NCI-H2196 treated with DMSO at 0.1 percent for 48 hours (cell line): ENCODE data around the gene RHBDD2.
A peak's percentile ranks its signal among the peaks of the same experiment; 100 is the strongest.
"Not testable (repeated sequence)": the region's sequence is repeated elsewhere in the genome, so short reads cannot be mapped to it uniquely, and the experiment has no call there.

Source experiments
- DNase-seq: peaks from one replicate; lab custom pipeline; 2025; ENCODE audit not compliant: unreplicated experiment; lab: John Stamatoyannopoulos, UW

Gene RHBDD2

DNA sequence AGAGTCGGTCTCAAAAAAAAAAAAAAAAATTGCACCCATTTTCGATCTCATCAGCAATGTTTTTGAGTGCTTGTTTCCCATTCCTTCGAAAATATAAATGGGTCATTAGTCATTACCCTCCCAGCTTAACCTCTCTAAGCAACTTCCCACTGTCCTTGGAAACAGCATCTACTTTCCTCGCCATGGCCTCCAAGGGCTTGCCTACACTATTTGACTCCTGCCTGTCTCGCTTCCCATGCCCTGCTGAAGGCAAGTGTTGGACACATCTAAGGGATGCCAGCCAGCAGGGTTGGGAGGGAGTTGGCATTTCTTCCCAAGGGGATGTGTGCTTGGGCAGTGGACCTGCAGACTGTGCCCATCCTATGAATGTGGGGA, 12.7 kb upstream of the RHBDD2 start:
- DNase-seq: no peak

DNA sequence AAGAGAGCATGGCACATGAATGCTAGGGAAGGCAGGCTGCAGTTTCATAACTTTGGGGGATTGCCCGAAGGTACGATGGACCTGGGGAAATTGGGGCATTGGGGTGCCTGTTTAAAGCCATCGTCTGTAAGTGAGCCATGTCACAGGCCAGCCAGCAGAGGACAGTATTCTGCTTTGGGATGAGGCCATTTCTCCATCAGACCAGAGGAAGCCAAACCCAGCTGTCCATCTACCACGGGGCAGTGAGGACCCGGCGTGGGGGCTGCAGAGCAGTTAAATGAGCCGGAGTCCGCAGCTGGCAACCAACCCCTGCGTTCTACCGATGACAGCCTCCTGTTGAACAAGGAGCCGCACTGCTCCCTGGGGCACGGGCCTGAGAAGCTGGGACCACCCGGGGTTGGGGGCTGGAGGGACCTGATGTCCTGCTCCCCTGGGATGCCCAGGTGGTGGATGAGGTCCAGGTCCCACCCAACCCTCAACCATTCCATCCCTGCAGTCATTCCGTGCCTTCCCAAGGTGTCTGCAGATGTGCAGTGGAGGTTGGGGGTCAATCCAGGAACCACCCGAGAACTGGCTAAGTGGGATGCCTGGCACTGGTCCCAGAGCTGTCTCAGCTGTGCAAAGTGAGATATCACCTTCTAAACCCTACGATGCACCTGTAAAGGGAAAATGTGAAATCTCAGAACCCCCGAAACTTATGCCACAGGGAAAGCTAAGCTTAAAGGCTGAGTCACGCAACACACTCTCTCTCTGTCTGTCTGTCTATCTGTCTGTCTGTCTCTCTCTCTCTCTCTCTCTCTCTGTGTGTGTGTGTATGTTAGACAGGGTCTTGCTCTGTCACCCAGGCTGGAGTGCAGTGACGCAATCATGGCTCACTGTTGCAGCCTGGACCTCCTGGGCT, 12.1 kb upstream of the RHBDD2 start:
- DNase-seq: peak; percentile 72

DNA sequence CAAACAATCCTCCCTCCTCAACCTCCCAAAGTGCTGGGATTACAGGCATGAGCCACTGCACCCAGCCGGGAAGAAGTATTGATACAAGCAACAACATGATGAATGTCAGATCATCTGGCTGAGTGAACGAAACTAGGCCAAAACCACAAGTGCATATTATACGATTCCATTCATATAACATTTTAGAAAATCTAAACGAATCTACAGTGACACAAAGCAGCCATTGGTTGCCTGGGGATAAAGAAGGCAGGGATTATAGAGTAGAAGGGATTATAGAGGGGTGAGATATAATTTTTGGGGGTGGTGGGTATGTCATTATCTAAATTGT, 11.5 kb upstream of the RHBDD2 start:
- no peak for DNase-seq

DNA sequence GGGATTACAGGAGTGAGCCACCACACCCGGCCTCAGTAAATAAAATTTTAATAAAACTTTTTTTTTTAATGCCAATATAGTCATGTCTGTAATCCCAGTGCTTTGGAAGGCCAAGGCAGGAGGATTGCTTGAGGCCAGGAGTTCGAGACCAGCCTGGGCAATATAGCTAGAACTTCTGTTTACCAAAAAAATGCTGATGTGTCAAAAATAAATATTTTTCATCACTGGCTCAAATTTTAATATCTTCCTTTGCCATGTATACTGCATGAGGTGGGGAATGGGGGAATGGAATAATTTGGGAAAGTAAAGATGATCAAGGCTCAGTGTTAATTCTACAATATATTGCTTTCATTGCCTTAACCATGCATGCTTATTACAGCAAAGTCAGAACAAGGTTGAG, 10.7 kb upstream of the RHBDD2 start:
- no peak for DNase-seq

DNA sequence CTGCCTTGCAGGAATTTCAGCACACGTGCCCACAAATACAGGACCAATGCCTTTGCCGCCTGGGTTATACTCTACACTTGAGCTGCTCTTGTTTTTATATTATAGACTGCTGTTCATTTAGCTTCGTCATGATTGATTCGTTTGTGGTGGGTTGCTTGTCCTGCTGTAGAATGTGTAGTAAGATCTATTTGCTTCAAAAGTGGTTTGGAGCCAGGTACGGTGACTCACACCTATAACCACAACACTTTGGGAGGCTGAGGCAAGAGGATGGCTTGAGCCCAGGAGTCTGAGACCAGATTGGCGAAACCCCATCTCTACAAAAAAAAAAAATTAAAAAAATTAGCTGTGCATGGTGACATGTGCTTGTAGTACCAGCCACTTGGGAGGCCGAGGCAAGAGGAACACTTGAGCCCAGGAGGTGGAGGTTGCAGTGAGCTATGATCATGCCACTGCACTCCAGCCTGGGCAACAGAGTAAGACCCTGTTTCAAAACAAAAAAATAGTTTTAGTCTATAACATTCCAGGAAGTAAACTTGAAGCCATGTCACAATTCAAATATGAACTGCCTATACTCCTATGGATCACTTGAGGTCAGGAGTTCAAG, 9.0 kb upstream of the RHBDD2 start:
- DNase-seq: no peak

DNA sequence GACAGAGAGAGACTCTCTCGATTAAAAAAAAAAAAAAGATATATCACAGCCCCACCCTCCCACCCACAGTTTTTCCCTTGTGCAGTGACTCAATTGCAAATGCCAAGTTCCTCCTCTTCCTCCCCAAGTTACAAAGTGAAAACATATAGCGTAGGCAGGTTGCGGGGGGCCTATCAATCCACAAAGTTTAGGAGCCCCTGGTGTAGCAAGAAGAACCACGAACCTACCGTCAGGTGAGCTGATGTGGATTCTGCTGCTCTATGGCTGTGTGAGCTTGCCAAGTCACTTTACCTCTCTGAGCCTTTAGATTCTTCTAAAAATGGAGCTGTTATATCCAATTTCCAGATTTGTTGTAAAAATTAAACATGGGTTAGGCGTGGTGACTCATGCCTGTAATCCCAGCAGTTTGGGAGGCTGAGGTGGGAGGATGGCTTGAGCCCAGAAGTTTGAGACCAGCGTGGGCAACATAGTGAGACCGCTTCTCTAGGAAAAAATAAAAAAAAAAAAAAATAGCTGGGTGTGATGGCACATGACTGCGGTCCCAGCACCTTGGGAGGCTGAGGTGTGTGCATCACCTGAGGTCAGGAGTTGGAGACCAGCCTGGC, 8.2 kb upstream of the RHBDD2 start:
- DNase-seq: no peak

DNA sequence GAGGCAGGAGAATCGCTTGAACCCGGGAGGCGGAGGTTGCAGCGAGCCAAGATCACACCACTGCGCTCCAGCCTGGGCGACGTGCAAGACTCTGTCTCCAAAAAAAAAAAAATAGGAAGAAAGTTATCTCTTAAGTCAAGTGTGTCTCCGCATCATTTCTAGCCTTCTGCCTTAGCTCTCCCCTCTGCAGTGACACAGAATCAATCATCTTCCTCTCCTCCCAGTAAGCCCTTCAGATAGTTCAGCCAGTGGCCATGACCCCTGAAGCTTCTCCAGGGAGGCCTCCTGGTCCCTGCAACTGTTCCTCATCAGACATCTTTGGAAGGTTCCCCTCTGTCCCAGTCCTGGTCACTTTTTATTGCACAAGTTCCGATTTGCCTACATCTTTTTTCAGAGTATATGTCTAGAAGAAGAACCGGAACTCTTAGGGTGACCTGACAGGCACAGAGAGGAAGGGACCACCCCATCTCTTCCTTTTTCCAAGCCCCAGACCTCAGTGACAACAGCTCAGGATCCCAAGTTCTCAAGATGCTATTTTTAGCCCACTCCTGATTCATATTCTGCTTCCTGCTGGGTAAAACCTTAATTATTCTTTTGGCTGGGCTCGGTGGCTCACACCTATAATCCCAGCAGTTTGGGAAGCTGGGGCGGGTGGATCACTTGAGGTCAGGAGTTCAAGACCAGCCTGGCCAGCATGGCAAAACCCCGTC, 6.6 kb upstream of the RHBDD2 start:
- no peak for DNase-seq

DNA sequence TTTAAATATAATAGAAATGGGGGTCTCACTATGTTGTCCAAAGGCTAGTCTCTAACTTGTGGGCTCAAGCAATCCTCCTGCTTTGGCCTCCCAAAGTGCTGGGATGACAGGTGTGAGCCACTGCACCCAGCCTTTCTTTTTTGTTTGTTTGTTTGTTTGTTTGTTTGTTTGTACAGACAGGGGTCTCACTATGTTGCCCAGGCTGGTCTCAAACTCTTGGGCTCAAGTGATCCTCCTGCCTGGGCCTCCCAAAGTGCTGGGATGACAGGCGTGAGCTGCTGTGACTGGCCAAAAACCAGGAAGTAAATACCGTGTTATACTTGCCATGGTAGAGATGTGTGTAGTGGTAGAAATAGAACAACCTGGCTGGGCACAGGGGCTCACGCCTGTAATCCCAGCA, 4.7 kb upstream of the RHBDD2 start:
- not testable (repeated sequence) for DNase-seq

DNA sequence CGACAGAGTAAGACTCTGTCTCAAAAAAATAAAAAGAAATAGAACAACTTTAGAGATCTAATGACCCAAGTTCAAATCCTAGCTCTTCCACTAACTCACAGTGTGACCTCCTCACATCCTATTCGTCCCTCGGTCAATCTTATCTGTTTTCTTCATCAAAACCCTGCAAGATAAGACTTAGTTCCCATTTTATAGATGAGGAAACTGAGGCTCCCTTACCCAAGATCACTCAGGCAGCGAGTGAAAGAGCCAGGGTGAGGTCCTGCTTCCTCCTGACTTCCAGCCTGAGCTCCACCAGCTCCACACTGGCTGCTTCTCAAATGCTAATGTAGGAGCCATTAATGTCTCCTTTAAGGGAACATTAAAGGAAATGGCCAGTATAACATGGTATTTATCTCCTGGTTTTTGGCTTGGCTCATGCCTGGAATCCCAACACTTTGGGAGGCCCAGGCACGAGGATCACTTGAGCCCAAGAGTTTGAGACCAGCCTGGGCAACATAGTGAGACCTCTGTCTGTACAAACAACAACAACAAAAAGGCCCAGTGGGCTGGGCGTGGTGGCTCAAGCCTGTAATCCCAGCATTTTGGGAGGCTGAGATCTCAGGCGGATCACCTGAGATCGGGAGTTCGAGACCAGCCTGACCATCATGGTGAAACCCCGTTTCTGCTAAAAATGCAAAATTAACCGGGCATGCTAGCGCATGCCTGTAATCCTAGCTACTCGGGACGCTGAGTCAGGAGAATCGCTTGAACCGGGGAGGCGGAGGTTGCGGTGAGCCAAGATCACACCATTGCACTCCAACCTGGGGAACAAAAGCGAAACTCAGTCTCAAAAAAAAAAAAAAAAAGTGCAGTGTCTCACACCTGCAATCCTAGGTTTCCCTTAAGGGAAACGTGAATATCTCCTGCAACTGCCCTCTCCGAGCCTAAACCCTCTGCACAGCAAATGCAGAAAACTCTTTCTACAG, 3.4 kb upstream of the RHBDD2 start:
- DNase-seq: no peak

DNA sequence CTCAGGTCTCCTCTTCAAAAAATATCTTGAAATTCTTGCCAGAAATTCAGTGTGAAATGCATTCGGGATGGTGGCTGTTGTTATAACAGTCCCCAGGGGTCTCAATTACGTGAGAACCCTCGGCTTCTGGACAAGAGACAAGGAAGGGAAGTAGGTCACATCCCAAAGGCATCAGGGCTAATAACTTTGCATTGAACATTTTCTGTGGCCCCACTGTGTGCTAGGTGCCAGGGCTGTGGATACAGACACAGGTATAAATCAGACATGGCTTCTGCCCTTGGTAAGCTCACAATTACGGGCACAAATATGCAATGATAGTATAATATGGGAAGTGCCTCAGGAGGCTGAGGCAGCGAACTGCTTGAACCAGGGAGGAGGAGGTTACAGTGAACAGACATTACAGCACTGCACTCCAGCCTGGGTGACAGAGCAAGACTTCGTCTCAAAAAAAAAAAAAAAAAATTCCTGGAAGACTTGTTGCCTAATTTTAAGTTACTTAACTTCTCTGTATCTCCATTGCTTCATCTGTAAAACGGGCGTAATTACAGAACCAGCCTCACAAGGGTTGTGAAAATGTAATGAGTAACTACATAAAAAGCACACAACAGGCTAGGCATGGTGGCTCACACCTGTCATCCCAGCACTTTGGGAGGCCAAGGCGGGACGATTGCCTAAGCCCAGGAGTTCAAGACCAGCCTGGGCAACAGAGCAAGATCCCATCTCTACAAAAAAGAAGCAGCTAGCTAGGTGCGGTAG, 2.5 kb upstream of the RHBDD2 start:
- no peak for DNase-seq

DNA sequence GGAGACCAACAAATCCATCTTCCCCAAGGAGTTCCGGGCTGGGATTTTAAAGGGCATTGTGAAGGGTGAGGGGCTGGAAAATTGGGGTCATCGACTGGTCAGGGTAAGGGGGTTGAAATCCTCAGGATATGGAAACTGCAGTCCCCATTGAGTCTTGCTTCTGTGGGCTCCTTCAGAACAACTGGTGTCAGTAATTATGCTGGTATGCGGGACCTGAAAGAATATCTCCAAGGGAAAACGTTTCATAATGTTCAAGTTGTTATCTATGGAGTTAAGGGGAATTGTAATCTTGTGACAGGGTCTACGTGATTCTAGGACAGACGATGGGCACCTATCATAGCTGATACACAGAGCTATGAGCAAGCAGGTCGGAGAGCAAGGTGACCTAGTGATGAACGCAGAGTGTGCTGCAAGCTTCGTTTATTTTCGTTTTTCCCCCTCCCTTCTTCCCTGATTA, 494 bp upstream of the RHBDD2 start:
- no peak for DNase-seq

DNA sequence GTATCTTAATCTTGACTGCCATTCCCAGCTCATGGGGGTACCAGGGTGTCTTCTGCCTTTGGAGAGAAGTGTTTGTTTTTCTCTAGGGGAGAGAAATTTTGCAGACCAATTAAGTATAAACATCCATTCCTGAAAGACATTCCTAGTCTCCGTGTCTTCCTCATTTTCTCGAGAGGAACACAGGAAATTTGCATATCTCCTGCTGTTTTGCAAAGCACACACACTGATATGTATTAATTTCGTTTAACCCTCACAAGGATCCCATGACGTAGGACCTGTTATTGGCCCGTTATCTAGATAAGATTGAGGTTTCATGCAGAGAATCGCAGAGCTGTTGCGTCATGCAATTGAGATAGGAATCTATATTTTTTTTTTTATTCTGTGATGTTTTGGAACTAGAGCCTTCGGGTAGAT, 944 bp downstream of the RHBDD2 start:
- DNase-seq: no peak

DNA sequence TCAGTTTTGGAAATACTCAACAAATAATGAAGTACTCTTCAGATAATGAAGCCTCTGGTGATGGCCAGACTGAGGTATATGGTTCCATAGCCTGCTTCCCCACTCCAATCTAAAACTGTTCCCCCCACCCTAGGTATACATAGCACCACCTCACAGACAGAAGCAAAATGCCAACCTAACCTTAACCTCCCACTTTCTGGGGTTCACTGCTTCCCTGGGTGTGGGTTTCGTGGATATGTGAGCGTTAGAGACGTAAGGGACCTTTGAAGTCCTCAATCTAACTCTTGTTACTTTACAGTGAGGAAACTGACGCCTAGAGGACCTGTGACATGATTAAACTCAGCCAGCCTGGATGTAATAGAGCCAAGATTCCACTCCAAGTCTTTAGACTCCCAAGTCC, 1.4 kb downstream of the RHBDD2 start:
- DNase-seq: no peak

DNA sequence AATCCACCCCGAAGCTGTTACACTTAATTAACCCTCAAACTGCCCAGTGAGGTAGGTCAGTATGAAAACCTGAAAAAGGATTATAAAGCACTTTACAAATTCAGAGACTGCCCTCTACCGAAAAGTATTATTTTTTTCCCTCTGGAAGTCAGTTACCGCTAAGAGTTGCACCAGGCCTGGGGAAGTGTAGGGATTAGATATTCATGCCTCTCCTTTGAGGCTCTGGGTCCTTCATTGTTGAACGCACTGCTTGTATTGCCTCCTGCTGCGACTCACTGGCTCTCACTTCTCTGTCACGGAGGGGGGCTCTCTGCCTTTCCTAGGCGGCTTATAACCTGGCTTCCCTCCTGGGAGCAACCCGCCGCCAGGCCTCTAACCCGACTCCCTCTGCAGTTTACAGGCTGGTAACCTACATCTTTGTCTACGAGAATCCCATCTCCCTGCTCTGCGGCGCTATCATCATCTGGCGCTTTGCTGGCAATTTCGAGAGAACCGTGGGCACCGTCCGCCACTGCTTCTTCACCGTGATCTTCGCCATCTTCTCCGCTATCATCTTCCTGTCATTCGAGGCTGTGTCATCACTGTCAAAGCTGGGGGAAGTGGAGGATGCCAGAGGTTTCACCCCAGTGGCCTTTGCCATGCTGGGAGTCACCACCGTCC, 2.7 kb downstream of the RHBDD2 start:
- DNase-seq: no peak

DNA sequence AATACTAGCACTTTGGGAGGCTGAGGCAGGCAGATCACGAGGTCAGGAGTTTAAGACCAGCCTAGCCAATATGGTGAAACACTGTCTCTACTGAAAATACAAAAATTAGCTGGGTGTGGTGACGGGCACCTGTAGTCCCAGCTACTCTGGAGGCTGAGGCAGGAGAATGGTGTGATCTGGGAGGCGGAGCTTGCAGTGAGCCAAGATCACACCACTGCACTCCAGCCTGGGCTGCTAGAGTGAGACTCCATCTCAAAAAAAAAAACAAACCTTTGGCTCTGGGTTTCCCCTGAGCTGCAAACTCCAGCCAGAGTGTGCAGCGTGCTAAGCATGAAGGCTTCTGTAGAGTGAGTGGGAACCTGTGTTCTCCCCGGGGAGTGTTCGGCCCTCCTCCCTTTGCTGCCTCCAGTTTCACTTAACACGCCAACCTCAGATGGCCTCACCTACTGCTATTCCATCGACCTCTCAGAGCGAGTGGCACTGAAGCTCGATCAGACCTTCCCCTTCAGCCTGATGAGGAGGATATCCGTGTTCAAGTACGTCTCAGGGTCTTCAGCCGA, 4.5 kb downstream of the RHBDD2 start:
- DNase-seq: not testable (repeated sequence)

DNA sequence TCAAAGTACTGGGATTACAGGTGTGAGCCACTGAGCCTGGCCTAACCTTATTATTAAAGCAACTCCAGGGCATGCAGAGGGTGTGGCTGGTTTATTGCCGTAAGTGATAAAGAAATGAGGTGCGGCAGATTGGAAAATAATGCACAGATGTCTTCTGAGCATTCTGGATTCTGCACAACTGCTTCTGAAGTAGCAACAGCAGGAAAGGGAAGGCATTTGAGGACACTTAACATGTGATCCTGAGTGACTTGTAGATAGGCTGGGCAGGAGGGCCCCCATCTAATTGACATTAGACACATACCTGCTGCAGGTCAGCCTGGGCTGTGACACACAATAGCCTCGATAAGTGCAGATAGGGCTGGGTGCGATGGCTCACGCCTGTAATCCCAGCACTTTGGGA, 5.6 kb downstream of the RHBDD2 start:
- DNase-seq: no peak

DNA sequence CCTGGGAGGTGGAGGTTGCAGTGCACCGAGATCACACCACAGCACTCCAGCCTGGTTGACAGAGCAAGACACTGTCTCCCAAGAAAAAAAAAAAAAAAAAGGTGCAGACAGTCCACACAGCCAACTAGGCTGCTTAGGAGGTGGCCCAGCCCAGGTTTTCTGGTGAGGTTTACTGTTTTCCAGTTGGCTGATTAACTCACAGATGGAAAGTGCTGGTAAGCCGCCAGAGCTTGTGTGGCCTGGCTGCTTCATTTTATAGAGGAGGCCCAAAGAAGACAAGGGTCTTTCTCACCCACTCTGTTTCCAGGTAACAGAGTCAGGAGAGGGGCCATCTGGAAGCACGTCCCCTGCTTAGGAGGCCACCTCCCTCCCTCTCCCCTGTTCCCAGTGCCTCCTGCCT, 6.2 kb downstream of the RHBDD2 start:
- DNase-seq: no peak

DNA sequence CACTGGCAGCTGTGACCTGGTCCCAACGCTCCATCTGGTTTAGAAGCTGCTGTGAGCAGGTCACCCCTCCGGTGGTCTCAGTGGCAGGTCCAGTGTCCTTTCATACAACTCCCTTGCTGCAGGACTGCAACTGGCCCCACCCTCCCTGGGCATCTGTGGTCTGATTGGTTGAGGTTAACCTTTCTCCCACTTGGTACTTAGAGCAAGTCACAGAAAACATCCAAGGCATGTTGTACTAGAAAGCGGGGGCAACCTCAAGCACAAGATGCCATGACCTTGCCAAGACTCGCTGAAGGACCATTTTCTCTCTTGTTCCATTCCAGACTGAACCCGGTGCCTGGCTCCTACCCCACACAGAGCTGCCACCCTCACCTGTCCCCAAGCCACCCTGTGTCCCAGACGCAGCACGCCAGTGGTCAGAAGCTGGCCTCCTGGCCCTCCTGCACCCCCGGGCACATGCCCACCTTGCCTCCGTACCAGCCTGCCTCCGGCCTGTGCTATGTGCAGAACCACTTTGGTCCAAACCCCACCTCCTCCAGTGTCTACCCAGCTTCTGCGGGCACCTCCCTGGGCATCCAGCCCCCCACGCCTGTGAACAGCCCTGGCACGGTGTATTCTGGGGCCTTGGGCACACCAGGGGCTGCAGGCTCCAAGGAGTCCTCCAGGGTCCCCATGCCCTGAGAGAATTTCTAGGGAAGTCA, 9.0 kb downstream of the RHBDD2 start:
- DNase-seq: no peak
